T-helper 2 cell treated with Interferon-gamma antibody and Interleukin-4, amounts not matched to agents 5 μg/mL and 100 μg/mL, for 36 hours (primary cell): Measurements from ENCODE around the gene GRM1.

ENCODE experiments used
- DNase-seq: peaks from one replicate; pipeline ENCODE4 v3.0.0; 2021; ENCODE audit warnings: low spot score
- H3K27ac Mint-ChIP-seq: one replicate; pipeline ENCODE4 v1.8.0; 2021; ENCODE audit warnings: mild to moderate bottlenecking, mixed read lengths
- H3K27me3 Mint-ChIP-seq: one replicate; pipeline ENCODE4 v1.8.0; 2021; ENCODE audit warnings: low read depth, mixed read lengths
- H3K36me3 Mint-ChIP-seq: one replicate; pipeline ENCODE4 v1.8.0; 2021; ENCODE audit warnings: low read depth, mixed read lengths
- H3K4me1 Mint-ChIP-seq: one replicate; pipeline ENCODE4 v1.8.0; 2021; ENCODE audit warnings: low read depth, mixed read lengths
- H3K4me3 Mint-ChIP-seq: one replicate; pipeline ENCODE4 v1.8.0; 2022; ENCODE audit warnings: mild to moderate bottlenecking, moderate library complexity, mixed read lengths
- H3K9me3 Mint-ChIP-seq: one replicate; pipeline ENCODE4 v1.8.0; 2021; ENCODE audit warnings: mixed read lengths

The GRM1 gene

GRCh38 chr6:146434732-146435390 lies 406.0 kb downstream of the GRM1 start:
- H3K27me3 Mint-ChIP-seq: peaks cover 19% of the 10 kb centered on the region
- H3K4me3 Mint-ChIP-seq: no peak overlapping the region
- H3K36me3 Mint-ChIP-seq: no peaks in the 10 kb centered on the region
- H3K9me3 Mint-ChIP-seq: no peaks in the 10 kb centered on the region
- no peak overlapping the region for H3K27ac Mint-ChIP-seq
- no peak for DNase-seq
- H3K4me1 Mint-ChIP-seq: no peaks in the 10 kb centered on the region

GRCh38 chr6:146441907-146442306 lies 413.0 kb downstream of the GRM1 start:
- no peak for DNase-seq
- Mint-ChIP-seq H3K27ac (no peak overlapping the region), H3K27me3 (no peaks in the 10 kb centered on the region), H3K36me3 (no peaks in the 10 kb centered on the region), H3K4me3 (no peak overlapping the region), H3K9me3 (no peaks in the 10 kb centered on the region), H3K4me1 (no peaks in the 10 kb centered on the region)

- Mint-ChIP-seq H3K36me3 (no peaks in the 10 kb centered on the region), H3K4me3 (no peak overlapping the region), H3K27me3 (no peaks in the 10 kb centered on the region), H3K27ac (no peak overlapping the region), H3K4me1 (no peaks in the 10 kb centered on the region), H3K9me3 (no peaks in the 10 kb centered on the region)
- no peak for DNase-seq
Measured at GRCh38 chr6:146444189-146444588, 415.3 kb downstream of the GRM1 start.

GRCh38 chr6:146445233-146445632 lies 416.4 kb downstream of the GRM1 start:
- Mint-ChIP-seq H3K4me1 (no peaks in the 10 kb centered on the region), H3K4me3 (no peak overlapping the region), H3K36me3 (no peaks in the 10 kb centered on the region), H3K27me3 (no peaks in the 10 kb centered on the region), H3K27ac (no peak overlapping the region), H3K9me3 (no peaks in the 10 kb centered on the region)
- no peak for DNase-seq

GRCh38 chr6:146456886-146457285 lies 428.0 kb downstream of the GRM1 start:
- Mint-ChIP-seq H3K27ac (no peak overlapping the region), H3K9me3 (peaks cover 12% of the 10 kb centered on the region), H3K4me3 (no peak overlapping the region), H3K4me1 (no peaks in the 10 kb centered on the region), H3K36me3 (no peaks in the 10 kb centered on the region), H3K27me3 (no peaks in the 10 kb centered on the region)
- DNase-seq: no peak

GRCh38 chr6:146460941-146461340 lies 432.1 kb downstream of the GRM1 start:
- no peaks in the 10 kb centered on the region for H3K27me3 Mint-ChIP-seq
- peaks cover 13% of the 10 kb centered on the region for H3K9me3 Mint-ChIP-seq
- no peak for DNase-seq
- no peaks in the 10 kb centered on the region for H3K4me1 Mint-ChIP-seq
- H3K27ac Mint-ChIP-seq: no peak overlapping the region
- no peak overlapping the region for H3K4me3 Mint-ChIP-seq
- no peaks in the 10 kb centered on the region for H3K36me3 Mint-ChIP-seq

GRCh38 chr6:146470091-146470770 lies 441.4 kb downstream of the GRM1 start:
- no peaks in the 10 kb centered on the region for H3K9me3 Mint-ChIP-seq
- H3K27ac Mint-ChIP-seq: no peak overlapping the region
- DNase-seq: no peak
- H3K27me3 Mint-ChIP-seq: no peaks in the 10 kb centered on the region
- H3K4me1 Mint-ChIP-seq: no peaks in the 10 kb centered on the region
- no peaks in the 10 kb centered on the region for H3K36me3 Mint-ChIP-seq
- no peak overlapping the region for H3K4me3 Mint-ChIP-seq

GRCh38 chr6:146472918-146473317 lies 444.1 kb downstream of the GRM1 start:
- DNase-seq: no peak
- no peak overlapping the region for H3K4me3 Mint-ChIP-seq
- no peaks in the 10 kb centered on the region for H3K4me1 Mint-ChIP-seq
- no peaks in the 10 kb centered on the region for H3K36me3 Mint-ChIP-seq
- H3K27ac Mint-ChIP-seq: no peak overlapping the region
- H3K9me3 Mint-ChIP-seq: no peaks in the 10 kb centered on the region
- H3K27me3 Mint-ChIP-seq: no peaks in the 10 kb centered on the region

- H3K27ac Mint-ChIP-seq: no peak overlapping the region
- no peak overlapping the region for H3K4me3 Mint-ChIP-seq
- H3K9me3 Mint-ChIP-seq: no peaks in the 10 kb centered on the region
- no peak for DNase-seq
- H3K4me1 Mint-ChIP-seq: no peaks in the 10 kb centered on the region
- H3K27me3 Mint-ChIP-seq: no peaks in the 10 kb centered on the region
- no peaks in the 10 kb centered on the region for H3K36me3 Mint-ChIP-seq
Measured at GRCh38 chr6:146481527-146481926, 452.7 kb downstream of the GRM1 start.

GRCh38 chr6:146484411-146484810 lies 455.5 kb downstream of the GRM1 start:
- no peaks in the 10 kb centered on the region for H3K36me3 Mint-ChIP-seq
- no peak overlapping the region for H3K27ac Mint-ChIP-seq
- H3K4me3 Mint-ChIP-seq: no peak overlapping the region
- no peak for DNase-seq
- peaks cover 3% of the 10 kb centered on the region for H3K4me1 Mint-ChIP-seq
- H3K27me3 Mint-ChIP-seq: no peaks in the 10 kb centered on the region
- H3K9me3 Mint-ChIP-seq: no peaks in the 10 kb centered on the region
